Measurements from ENCODE around the gene SUGCT. TPM values are rescaled to one million over a fixed set of nuclear protein-coding genes. Genes with fewer than 3 reads are reported as not detected.

Gene SUGCT
- total and polyA plus RNA-seq, 2 of the 8 experiments (the other 6 are each of a cell fraction or from before 2014, with no cell fraction given): 2.8 to 5.4 TPM

DNA sequence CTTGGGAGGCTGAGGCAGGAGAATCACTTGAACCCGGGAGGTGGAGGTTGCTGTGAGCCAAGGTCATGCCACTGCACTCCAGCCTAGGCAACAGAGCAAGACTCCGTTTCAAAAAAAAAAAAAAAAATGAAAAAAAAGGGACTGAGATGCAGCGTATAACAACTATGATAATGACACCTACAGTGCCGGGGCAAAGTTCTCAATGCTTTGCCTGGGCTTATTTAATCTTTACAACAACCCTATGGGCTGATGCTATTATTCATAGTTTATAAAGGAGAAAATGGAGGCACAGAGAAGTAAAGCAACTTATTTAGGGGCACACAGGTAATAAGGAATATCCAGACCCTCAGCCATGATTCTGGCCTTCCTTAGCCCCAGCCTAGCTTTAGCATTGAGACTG is 47.6 kb downstream of the SUGCT start:
- Histone ChIP-seq H3K4me2 (ENCODE audit: insufficient read depth in 1 of 2, low read depth in 2 of 2, low read length in 2 of 2) (no peak overlapping the region), H3K9me3 (ENCODE audit: insufficient read depth in 2 of 2, low read depth in 1 of 2, low read length in 1 of 2) (no peaks in the 10 kb centered on the region), H3K4me3 (ENCODE audit: extremely low read depth in 1 of 4, insufficient read depth in 2 of 4, low read depth in 3 of 4, low read length in 4 of 4) (no peak overlapping the region), H3K79me2 (ENCODE audit: control insufficient read depth in 1 of 2, insufficient read depth in 2 of 2, low read length in 2 of 2) (no peaks in the 10 kb centered on the region), H3K23me2 (ENCODE audit: low read depth, low read length) (no peaks in the 10 kb centered on the region), H3K36me3 (ENCODE audit: control insufficient read depth in 2 of 4, insufficient read depth in 4 of 4, low read length in 3 of 4) (no peaks in the 10 kb centered on the region), H3K79me1 (ENCODE audit: low read depth, low read length) (no peaks in the 10 kb centered on the region), H3K27me3 (replicated peaks in 1 of 4; ENCODE audit: control insufficient read depth in 3 of 4, extremely low read depth in 1 of 4, insufficient read depth in 3 of 4, low read length in 3 of 4) (no peaks in the 10 kb centered on the region), H2BK20ac (ENCODE audit: low read length) (no peak overlapping the region), H3K4me1 (replicated peaks in 1 of 4; ENCODE audit: control insufficient read depth in 3 of 4, insufficient read depth in 4 of 4, low read length in 3 of 4) (no peaks in the 10 kb centered on the region), H3K18ac (ENCODE audit: extremely low read depth, low read length) (no peak overlapping the region), H2AK5ac (ENCODE audit: low read depth, low read length) (no peak overlapping the region), H2BK5ac (ENCODE audit: low read depth, low read length) (no peak overlapping the region), H3K56ac (replicated peaks; ENCODE audit: insufficient read length, low read depth, low read length) (no peak overlapping the region), H3K27ac (ENCODE audit: low read depth, low read length) (no peak overlapping the region), H4K8ac (ENCODE audit: extremely low read depth, insufficient read depth, low read length) (no peak overlapping the region), H3K23ac (ENCODE audit: insufficient read length) (no peak overlapping the region), H2AFZ (ENCODE audit: low read length) (no peak overlapping the region), H2BK120ac (replicated peaks; ENCODE audit: low read depth, low read length) (no peak overlapping the region), H3K14ac (ENCODE audit: insufficient read length) (no peak overlapping the region), H3K4ac (replicated peaks; ENCODE audit: insufficient read length, low read depth, low read length) (no peak overlapping the region), H4K5ac (ENCODE audit: insufficient read length, low read depth, low read length) (no peak overlapping the region), H3K9ac (replicated peaks in 1 of 4; ENCODE audit: extremely low read depth in 1 of 4, low read depth in 3 of 4, low read length in 3 of 4) (no peak overlapping the region), H4K91ac (replicated peaks; ENCODE audit: insufficient read length, low read length) (no peak overlapping the region), H2BK12ac (ENCODE audit: low read depth, low read length) (no peak overlapping the region), H2BK15ac (ENCODE audit: low read length) (no peak overlapping the region), H4K20me1 (replicated peaks in 1 of 2; ENCODE audit: control insufficient read depth in 1 of 2, insufficient read depth in 2 of 2, low read length in 2 of 2) (no peaks in the 10 kb centered on the region)
- 100% methylated on average over 3 of the region's 4 CpGs; no CpG with 5 or more reads in 1 of the 2 experiments for WGBS, 2 experiments (ENCODE audit: extremely low coverage in 1 of 2, insufficient coverage in 1 of 2, insufficient read length in 1 of 2, insufficient replicate concordance in 2 of 2, low coverage in 1 of 2, low lambda C conversion rate in 2 of 2, missing lambda C conversion rate in 1 of 2)
- CTCF ChIA-PET (ENCODE audit: partially characterized antibody): no interaction called here
- DNase-seq (ENCODE audit: low read depth in 1 of 2, low spot score in 2 of 2): no peak
- FAIRE-seq: no peak
- TF ChIP-seq HDAC2 (IDR thresholded peaks at IDR 0.05; ENCODE audit: borderline replicate concordance in 1 of 2, low read depth in 2 of 2, low read length in 2 of 2) (no peak), PHF8 (conservative IDR thresholded peaks at IDR 0.05; ENCODE audit: low read depth, low read length) (no peak), ASH2L (IDR thresholded peaks at IDR 0.05; ENCODE audit: low read length) (no peak), BRCA1 (IDR thresholded peaks at IDR 0.05; ENCODE audit: low read depth, low read length) (no peak), RFX5 (IDR thresholded peaks at IDR 0.05; ENCODE audit: borderline replicate concordance, low read depth, low read length) (no peak)
- POLR2A ChIA-PET (ENCODE audit: partially characterized antibody): no interaction called here
